ENCODE data around the gene REG1A.

The REG1A gene

DNA sequence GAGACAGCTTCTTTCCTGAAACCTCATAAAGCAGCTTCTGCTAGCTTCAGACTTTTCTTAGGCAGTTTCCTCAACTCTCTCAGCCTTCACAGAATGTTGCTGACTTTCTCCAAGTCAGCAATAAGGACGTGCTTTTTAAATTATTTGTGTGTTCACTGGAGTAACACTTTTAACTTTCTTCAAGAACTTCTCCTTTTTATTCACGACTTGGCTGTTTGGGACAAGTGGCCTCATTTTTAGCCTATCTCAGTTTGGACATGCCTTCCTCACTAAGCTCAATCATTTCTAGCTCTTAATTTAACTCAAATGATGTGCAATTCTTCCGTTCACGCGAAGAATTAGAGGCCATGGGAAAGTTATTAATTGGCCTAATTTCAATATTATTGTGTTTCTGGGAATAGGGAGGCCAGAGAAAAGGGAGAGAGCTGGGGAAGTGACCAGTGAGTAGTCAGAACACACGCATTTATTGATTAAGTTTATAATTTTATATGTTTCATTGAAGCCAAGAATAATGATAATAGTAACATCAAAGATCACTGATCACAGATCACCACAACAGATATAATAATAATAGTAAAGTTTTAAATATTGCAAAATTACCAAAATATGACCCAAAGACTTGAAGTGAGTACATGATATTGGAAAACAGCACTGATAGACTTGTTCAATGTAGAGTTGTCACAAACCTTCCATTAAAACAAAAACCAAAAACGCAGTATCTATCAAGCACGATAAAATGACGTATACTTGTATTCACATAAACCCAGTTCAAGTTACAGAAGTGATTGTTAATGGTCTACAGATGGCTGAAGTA, 4.8 kb downstream of the REG1A start:
- TF ChIP-seq, protein P1, sequence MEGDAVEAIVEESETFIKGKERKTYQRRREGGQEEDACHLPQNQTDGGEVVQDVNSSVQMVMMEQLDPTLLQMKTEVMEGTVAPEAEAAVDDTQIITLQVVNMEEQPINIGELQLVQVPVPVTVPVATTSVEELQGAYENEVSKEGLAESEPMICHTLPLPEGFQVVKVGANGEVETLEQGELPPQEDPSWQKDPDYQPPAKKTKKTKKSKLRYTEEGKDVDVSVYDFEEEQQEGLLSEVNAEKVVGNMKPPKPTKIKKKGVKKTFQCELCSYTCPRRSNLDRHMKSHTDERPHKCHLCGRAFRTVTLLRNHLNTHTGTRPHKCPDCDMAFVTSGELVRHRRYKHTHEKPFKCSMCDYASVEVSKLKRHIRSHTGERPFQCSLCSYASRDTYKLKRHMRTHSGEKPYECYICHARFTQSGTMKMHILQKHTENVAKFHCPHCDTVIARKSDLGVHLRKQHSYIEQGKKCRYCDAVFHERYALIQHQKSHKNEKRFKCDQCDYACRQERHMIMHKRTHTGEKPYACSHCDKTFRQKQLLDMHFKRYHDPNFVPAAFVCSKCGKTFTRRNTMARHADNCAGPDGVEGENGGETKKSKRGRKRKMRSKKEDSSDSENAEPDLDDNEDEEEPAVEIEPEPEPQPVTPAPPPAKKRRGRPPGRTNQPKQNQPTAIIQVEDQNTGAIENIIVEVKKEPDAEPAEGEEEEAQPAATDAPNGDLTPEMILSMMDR (IDR thresholded peaks at IDR 0.05; ENCODE audit: low read depth, low read length, missing control alignments) = no peak
- no peak for DNase-seq (ENCODE audit: extremely low read depth, low read depth)
- no peak overlapping the region for H3K4me3 ChIP-seq (replicated peaks; ENCODE audit: low read depth, low read length)

DNA sequence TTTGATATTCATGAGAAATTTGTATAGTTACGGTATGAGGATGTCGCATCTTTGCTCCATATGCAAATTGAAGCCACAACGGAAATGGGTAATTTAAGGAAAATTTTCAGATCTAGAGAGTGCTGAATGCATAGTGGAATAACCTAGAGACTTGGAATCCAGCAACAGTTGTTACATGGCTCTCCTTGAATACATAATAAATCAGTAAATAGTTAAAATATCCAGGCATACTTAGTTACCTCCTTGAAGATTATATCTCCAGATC, 5.4 kb downstream of the REG1A start:
- H3K4me3 ChIP-seq (replicated peaks; ENCODE audit: low read depth, low read length) = no peak overlapping the region
- DNase-seq (ENCODE audit: extremely low read depth, low read depth) = no peak
- TF ChIP-seq, protein P1 (IDR thresholded peaks at IDR 0.05; ENCODE audit: low read depth, low read length, missing control alignments) = no peak

DNA sequence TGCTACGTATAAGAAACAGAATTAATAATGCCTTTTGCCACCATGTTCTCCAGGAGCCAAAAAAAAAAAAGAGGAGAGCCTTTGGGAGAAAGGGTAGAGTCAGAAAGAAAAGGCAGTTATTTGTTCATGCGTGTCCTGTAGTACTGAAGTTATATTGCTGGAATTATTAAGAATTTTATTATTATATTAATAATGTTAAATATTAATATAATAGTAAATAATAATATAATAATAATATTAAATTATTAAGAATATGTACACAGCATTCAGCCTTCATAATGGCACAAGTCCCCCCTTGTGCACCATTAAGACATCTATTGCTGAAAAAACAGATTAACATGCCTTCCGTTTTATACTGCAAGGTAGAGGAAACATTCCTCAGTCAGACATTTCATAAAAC, 8.1 kb downstream of the REG1A start:
- TF ChIP-seq, protein P1 (IDR thresholded peaks at IDR 0.05; ENCODE audit: low read depth, low read length, missing control alignments) = no peak
- DNase-seq (ENCODE audit: extremely low read depth, low read depth) = no peak
- H3K4me3 ChIP-seq (replicated peaks; ENCODE audit: low read depth, low read length) = no peak overlapping the region

DNA sequence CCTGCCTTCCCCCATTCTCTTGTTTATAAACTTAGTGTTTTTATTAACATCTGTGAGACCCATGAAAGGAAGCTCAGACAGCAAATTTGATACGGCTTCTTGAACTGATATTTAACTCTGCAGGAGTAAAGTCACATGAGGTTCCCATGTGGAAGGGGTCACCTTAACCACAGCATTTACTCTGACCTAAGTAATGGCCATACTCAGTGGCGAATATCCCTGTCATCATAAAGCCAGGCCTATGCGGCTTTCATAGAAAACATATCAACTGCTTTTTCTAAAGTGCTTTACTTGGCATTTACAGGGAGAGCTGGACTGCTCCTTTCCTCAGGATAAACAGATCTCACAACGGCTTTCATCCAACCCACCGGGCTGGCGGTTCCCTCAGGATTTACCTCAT, 9.0 kb downstream of the REG1A start:
- DNase-seq (ENCODE audit: extremely low read depth, low read depth) = no peak
- no peak overlapping the region for H3K4me3 ChIP-seq (replicated peaks; ENCODE audit: low read depth, low read length)
- TF ChIP-seq, protein P1 (IDR thresholded peaks at IDR 0.05; ENCODE audit: low read depth, low read length, missing control alignments) = no peak

DNA sequence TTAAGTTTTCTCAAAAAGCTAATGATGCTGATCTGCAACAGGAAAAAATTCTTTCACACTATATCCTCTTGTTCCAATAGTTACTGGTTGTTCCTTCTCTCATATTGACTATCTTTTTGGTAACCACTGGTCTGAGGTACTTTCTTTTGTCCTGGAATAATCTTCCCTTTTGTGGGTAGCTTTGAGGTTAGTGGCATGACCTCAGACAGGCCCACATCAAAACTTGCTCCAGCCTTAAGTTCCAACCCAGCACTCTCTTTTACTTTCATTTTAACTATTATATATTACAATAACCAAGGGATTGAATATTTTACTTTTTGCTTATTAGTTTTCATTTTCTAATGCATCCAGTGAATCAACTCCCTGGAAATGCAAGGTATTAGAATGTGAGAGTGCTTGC, 9.5 kb downstream of the REG1A start:
- no peak for DNase-seq (ENCODE audit: extremely low read depth, low read depth)
- TF ChIP-seq, protein P1 (IDR thresholded peaks at IDR 0.05; ENCODE audit: low read depth, low read length, missing control alignments) = no peak

DNA sequence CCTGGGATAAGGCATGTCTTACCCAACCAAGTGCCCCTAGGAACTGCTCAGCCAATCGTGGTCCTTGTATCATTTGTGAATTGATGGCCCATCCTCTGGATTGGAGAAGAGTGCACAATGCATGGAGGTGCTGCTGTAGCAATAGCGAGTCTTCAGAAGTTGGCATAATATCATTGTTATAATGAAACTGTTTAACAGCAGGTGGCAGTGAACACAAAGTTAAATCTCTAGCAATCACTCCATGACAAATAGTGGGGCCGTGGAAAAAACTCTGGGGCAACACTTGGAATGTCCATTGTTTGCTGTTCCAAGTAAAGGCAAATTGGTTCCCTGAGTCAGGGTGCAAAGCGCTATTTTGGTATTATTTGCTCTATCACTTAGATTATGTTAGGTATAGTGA, 11.4 kb downstream of the REG1A start:
- TF ChIP-seq, protein P1 (IDR thresholded peaks at IDR 0.05; ENCODE audit: low read depth, low read length, missing control alignments) = no peak
- no peak for DNase-seq (ENCODE audit: extremely low read depth, low read depth)
- no peak overlapping the region for H3K4me3 ChIP-seq (replicated peaks; ENCODE audit: low read depth, low read length)

More for the DNA sequence above, 9.5 kb downstream of the REG1A start:
- no peak overlapping the region for H3K4me3 ChIP-seq (replicated peaks; ENCODE audit: low read depth, low read length)

DNA sequence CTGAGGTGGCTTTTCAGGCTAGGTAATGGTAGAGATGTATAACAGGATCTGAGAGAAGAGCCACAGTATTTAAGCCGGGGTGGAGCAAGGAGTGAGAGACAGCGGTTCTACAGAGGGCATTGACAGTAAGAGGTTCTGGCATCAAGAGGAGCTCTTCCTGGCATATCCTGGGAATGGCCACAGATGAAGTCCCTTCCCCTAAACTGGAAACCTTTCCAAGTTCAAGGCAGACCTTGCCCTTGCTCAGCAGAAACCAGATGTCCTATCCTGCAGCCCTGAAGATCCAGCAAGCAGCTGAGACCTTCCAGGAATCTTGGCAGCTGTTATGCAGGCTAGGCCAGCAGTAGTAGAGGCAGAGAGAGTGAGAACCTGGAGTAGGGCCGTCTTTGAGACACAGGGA, 18.1 kb downstream of the REG1A start:
- TF ChIP-seq, protein P1 (IDR thresholded peaks at IDR 0.05; ENCODE audit: low read depth, low read length, missing control alignments) = no peak
- no peak overlapping the region for H3K4me3 ChIP-seq (replicated peaks; ENCODE audit: low read depth, low read length)
- DNase-seq (ENCODE audit: extremely low read depth, low read depth) = no peak
